DOHH2 (cell line): ENCODE data around the gene TRIM54.
"Not testable (repeated sequence)": the region's sequence is repeated elsewhere in the genome, so short reads cannot be mapped to it uniquely, and the experiment has no call there.

Experiments used
- H3F3A ChIP-seq: fragments of 200-600 bp; sonication (generic), shearing (Covaris generic); 2 replicates; pipeline ENCODE4 v1.6.0; 2016; ENCODE audit warnings: antibody characterized with exemption, mild to moderate bottlenecking; ENCODE audit not compliant: control insufficient read depth, insufficient read depth
- H3K27ac ChIP-seq: fragments of 200-600 bp; sonication (generic); 2 replicates; pipeline ENCODE4 v1.5.1; 2014; ENCODE audit warnings: low read depth, mild to moderate bottlenecking, low read length, moderate library complexity
- H3K27me3 ChIP-seq: fragments of 200-600 bp; sonication (generic); 2 replicates; pipeline ENCODE4 v1.6.1; 2014; ENCODE audit warnings: mild to moderate bottlenecking, low read length, mixed read lengths; ENCODE audit not compliant: control insufficient read depth
- H3K36me3 ChIP-seq: fragments of 200-600 bp; sonication (generic); 2 replicates; pipeline ENCODE4 v1.6.1; 2014; ENCODE audit warnings: mild to moderate bottlenecking, low read length, moderate library complexity, mixed read lengths; ENCODE audit not compliant: control insufficient read depth
- H3K4me1 ChIP-seq: fragments of 200-600 bp; sonication (generic); 2 replicates; pipeline ENCODE4 v1.6.1; 2014; ENCODE audit warnings: mild to moderate bottlenecking, low read length, mixed read lengths; ENCODE audit not compliant: control insufficient read depth
- H3K4me2 ChIP-seq: fragments of 200-600 bp; sonication (generic); 2 replicates; pipeline ENCODE4 v1.6.0; 2014; ENCODE audit warnings: mild to moderate bottlenecking, low read length, moderate library complexity
- H3K4me3 ChIP-seq: fragments of 200-600 bp; sonication (generic); 2 replicates; pipeline ENCODE4 v1.5.1; 2014; ENCODE audit warnings: mild to moderate bottlenecking, low read length, mixed read lengths
- H3K79me2 ChIP-seq: fragments of 200-600 bp; sonication (generic); 2 replicates; pipeline ENCODE4 v1.6.1; 2014; ENCODE audit warnings: mild to moderate bottlenecking, low read length, mixed read lengths; ENCODE audit not compliant: control insufficient read depth
- H3K9me2 ChIP-seq: fragments of 200-600 bp; sonication (generic); replicated peaks from 2 replicates; pipeline ENCODE4 v1.6.1; 2014; ENCODE audit warnings: mild to moderate bottlenecking, low read length, mixed read lengths; ENCODE audit not compliant: control insufficient read depth
- H3K9me3 ChIP-seq: fragments of 200-600 bp; sonication (generic); 2 replicates; pipeline ENCODE4 v1.6.1; 2014; ENCODE audit warnings: antibody characterized with exemption, low read length, mixed read lengths; ENCODE audit not compliant: control insufficient read depth, insufficient read depth
- H4K20me1 ChIP-seq: fragments of 200-600 bp; sonication (generic); 2 replicates; pipeline ENCODE4 v1.6.0; 2014; ENCODE audit warnings: low read depth, mild to moderate bottlenecking, antibody characterized with exemption, low read length, moderate library complexity; ENCODE audit not compliant: control insufficient read depth, insufficient read depth
- CTCF ChIP-seq: fragments of 200-600 bp; sonication (generic); IDR thresholded peaks from one replicate; pipeline ENCODE4 v1.5.1; 2014; ENCODE audit warnings: antibody characterized with exemption, mild to moderate bottlenecking, low read depth, low read length; ENCODE audit not compliant: poor library complexity, severe bottlenecking
- EZH2phosphoT487 ChIP-seq: fragments of 200-600 bp; sonication (generic); IDR thresholded peaks from 2 replicates; pipeline ENCODE4 v1.6.1; 2017; ENCODE audit warnings: borderline replicate concordance, mild to moderate bottlenecking, antibody characterized with exemption, low read length, moderate library complexity, mixed read lengths

TRIM54 gene

GRCh38 chr2:27271631-27272340 is 10.4 kb upstream of the TRIM54 start:
- Histone ChIP-seq H3K27me3 (peaks cover 5% of the 10 kb centered on the region; the same call in 1 of the 2 replicates), H3K9me3 (no peaks in the 10 kb centered on the region), H3K9me2 (no peaks in the 10 kb centered on the region), H3K4me3 (no peak overlapping the region), H3K36me3 (no peaks in the 10 kb centered on the region), H3K79me2 (no peaks in the 10 kb centered on the region), H4K20me1 (no peaks in the 10 kb centered on the region), H3K4me1 (peaks cover 6% of the 10 kb centered on the region; the same call in 1 of the 2 replicates), H3F3A (no peaks in the 10 kb centered on the region; the same call in 1 of the 2 replicates), H3K27ac (no peak overlapping the region), H3K4me2 (no peak overlapping the region)
- TF ChIP-seq CTCF (no peak), EZH2phosphoT487 (no peak)

GRCh38 chr2:27272537-27273522 is 9.4 kb upstream of the TRIM54 start:
- not testable (repeated sequence) for H3K4me2 ChIP-seq, H3K4me3 ChIP-seq, H4K20me1 ChIP-seq, H3K27ac ChIP-seq, H3K9me2 ChIP-seq, H3F3A ChIP-seq, H3K9me3 ChIP-seq, H3K4me1 ChIP-seq, H3K36me3 ChIP-seq, H3K79me2 ChIP-seq, H3K27me3 ChIP-seq

- no peaks in the 10 kb centered on the region for H3K79me2 ChIP-seq
- no peak within 1 kb of the TSS for H3K27ac ChIP-seq
- H3K4me1 ChIP-seq, result peaks cover 17% of the 10 kb centered on the region
- no peak within 1 kb of the TSS for H3K4me3 ChIP-seq
- H3K9me2 ChIP-seq, result no peaks in the 10 kb centered on the region
- H3K4me2 ChIP-seq, result no peak within 1 kb of the TSS
- TF ChIP-seq EZH2phosphoT487 (no peak), CTCF (no peak)
- H3K9me3 ChIP-seq, result no peaks in the 10 kb centered on the region
- no peaks in the 10 kb centered on the region; the same call in 1 of the 2 replicates for H3F3A ChIP-seq
- H3K36me3 ChIP-seq, result no peaks in the 10 kb centered on the region
- H3K27me3 ChIP-seq, result 0 out of 2 replicates have a peak, but pooled peaks cover 2% of the 10 kb centered on the region
- no peaks in the 10 kb centered on the region for H4K20me1 ChIP-seq
Measured at GRCh38 chr2:27275211-27276150, 6.7 kb upstream of the TRIM54 start, which contains the start of gene DNAJC5G. TSS of gene DNAJC5G (plus strand) at chr2:27275433. CDS start at chr2:27276729, 1,296 bp downstream.
